Measurements from ENCODE around the gene WDR59. TPM values are rescaled to one million over a fixed set of nuclear protein-coding genes. Genes with fewer than 3 reads are reported as not detected.
A peak's percentile ranks its signal among the peaks of the same experiment; 100 is the strongest.

WDR59 gene
- total RNA-seq, 2 donors from 2014 or later = 12.5 to 18.0 TPM

DNA sequence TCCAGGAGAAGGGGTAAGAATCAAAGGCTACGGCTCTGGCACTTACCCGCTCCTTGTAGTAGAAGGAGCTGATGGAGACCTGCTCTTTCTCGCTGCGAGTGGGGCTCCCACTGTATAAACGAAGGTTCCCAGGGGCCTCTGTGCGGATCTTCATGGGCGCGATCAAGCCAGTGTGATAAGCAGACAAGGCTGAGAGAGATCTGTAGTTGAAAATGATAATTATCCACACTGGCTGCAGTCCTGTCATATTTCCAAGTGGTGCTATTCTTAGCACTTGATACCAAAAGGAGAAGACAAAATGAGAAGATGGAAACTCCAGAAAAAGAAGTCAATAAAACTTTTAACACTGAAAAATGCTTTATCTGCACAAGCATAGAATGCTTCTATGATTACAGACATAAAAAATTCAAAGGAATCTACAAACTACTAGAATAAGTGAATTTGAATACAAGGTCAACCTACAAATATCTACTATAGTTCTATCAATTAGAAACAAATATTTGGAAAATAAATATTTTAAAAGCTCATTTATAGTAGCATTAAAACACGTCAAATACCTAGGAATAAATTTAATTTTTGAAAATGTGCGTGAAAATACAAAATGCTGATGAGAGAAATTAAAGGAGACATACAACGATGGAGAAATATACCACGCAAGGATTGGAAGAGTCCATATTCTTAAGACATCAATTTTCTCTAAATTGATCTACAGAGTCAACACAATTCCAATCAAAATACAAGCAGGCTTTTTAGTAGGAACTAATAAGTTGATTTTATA, 80.8 kb downstream of the WDR59 start:
- no peaks in the 10 kb centered on the region for H3K9me3 ChIP-seq
- peak overlapping the region in 1 of 2 donors; percentile 76 for H3K27ac ChIP-seq
- H3K36me3 ChIP-seq = peaks cover 17% of the 10 kb centered on the region
- TF ChIP-seq, protein P1, sequence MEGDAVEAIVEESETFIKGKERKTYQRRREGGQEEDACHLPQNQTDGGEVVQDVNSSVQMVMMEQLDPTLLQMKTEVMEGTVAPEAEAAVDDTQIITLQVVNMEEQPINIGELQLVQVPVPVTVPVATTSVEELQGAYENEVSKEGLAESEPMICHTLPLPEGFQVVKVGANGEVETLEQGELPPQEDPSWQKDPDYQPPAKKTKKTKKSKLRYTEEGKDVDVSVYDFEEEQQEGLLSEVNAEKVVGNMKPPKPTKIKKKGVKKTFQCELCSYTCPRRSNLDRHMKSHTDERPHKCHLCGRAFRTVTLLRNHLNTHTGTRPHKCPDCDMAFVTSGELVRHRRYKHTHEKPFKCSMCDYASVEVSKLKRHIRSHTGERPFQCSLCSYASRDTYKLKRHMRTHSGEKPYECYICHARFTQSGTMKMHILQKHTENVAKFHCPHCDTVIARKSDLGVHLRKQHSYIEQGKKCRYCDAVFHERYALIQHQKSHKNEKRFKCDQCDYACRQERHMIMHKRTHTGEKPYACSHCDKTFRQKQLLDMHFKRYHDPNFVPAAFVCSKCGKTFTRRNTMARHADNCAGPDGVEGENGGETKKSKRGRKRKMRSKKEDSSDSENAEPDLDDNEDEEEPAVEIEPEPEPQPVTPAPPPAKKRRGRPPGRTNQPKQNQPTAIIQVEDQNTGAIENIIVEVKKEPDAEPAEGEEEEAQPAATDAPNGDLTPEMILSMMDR (IDR thresholded peaks at IDR 0.05) = no peak
- peak overlapping the region in 1 of 2 donors; percentile 23 for H3K4me3 ChIP-seq
- H3K27me3 ChIP-seq = no peaks in the 10 kb centered on the region
- H3K4me1 ChIP-seq = no peaks in the 10 kb centered on the region
- DNase-seq (ENCODE audit: low spot score) = no peak

DNA sequence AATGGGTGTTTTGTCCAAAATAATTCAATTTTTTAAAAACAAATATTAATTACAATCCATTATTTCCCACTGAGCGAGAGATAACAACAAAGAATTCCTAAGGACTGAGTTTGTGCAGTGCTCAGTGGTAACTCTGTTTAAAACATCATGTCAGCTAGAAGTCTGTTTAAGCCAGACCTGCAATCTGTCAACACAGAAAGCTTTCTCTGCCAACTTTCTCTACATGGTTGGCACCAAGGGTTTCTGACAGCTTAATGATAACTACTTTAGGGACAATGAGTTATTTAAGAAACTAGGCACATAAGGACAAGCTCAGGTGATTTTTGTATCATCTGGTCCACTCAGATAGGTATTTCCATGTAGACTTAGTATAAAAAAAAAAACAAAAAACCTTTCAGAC, 81.8 kb downstream of the WDR59 start:
- Histone ChIP-seq H3K9me3 (no peaks in the 10 kb centered on the region), H3K27ac (peak overlapping the region in 1 of 2 donors; percentile 76), H3K27me3 (no peaks in the 10 kb centered on the region), H3K36me3 (peaks cover 14% of the 10 kb centered on the region), H3K4me1 (peaks cover 0 to 6% of the 10 kb centered on the region in 2 donors), H3K4me3 (peak overlapping the region in 1 of 2 donors; percentile 23)
- no peak for DNase-seq (ENCODE audit: low spot score)
- TF ChIP-seq, protein P1 (IDR thresholded peaks at IDR 0.05) = no peak

DNA sequence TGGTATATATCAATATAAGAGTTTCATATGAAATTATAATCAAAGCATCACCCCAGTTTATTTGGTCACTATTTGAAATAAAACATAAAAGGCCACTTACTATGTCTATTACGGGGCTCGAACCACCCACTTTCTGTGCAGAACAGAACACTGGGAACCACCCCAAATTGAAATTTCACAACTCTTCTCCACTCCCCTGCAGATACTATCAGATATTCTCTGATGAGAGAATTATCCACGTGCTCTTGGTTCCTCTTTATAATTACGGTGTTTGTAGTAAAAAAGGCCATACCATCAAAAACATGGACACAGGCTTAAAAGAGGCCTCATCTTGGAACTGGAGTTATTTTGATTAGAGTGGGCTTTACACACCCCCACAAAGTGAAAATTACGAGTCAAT, 82.8 kb downstream of the WDR59 start:
- Histone ChIP-seq H3K27ac (peak overlapping the region in 1 of 2 donors; percentile 76), H3K4me3 (no peak overlapping the region), H3K9me3 (no peaks in the 10 kb centered on the region), H3K4me1 (peaks cover 0 to 6% of the 10 kb centered on the region in 2 donors), H3K27me3 (no peaks in the 10 kb centered on the region), H3K36me3 (peaks cover 5% of the 10 kb centered on the region)
- TF ChIP-seq, protein P1 (IDR thresholded peaks at IDR 0.05) = no peak
- DNase-seq (ENCODE audit: low spot score) = no peak

DNA sequence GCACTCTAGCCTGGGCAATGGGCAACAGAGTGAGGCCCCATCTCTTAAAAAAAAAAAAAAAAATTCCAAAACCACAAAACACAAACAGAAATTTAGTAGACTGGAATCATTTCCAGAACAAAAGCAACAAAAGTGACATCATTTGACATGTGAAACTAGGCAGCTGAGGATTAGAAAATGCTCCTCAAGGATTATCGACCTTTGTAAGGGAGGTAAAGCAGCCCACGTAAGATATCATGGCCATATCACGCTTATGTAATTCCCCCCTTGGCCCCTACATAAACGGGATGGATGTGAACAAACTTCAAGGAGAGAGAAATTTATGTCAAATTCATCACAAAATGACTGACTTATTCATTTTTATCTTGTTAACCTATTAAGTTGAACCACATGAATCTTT, 83.3 kb downstream of the WDR59 start:
- H3K27me3 ChIP-seq = no peaks in the 10 kb centered on the region
- no peaks in the 10 kb centered on the region for H3K9me3 ChIP-seq
- peak overlapping the region in 1 of 2 donors; percentile 76 for H3K27ac ChIP-seq
- TF ChIP-seq, protein P1 (IDR thresholded peaks at IDR 0.05) = no peak
- no peak overlapping the region for H3K4me3 ChIP-seq
- no peak for DNase-seq (ENCODE audit: low spot score)
- H3K36me3 ChIP-seq = no peaks in the 10 kb centered on the region
- peaks cover 0 to 6% of the 10 kb centered on the region in 2 donors for H3K4me1 ChIP-seq

DNA sequence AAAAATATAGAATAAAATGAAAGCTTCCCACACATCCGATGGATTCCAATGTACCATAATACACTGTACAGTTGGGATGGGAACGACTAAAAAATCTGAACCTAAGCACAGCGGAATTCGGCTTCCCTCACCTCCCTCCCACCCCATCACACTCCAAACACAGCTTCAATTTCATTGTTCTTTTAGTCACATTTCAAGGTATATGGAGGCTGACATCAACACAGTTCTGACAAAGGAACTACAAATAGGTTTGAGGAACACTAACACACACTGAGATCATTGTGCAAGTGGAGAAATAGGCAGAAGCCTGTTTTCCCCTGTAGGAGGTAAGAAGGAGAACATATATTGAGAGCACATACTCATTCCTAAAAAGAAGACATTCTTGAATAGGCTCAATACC, 85.1 kb downstream of the WDR59 start:
- no peaks in the 10 kb centered on the region for H3K36me3 ChIP-seq
- DNase-seq (ENCODE audit: low spot score) = no peak
- H3K4me3 ChIP-seq = no peak overlapping the region
- H3K4me1 ChIP-seq = peaks cover 0 to 6% of the 10 kb centered on the region in 2 donors
- TF ChIP-seq, protein P1 (IDR thresholded peaks at IDR 0.05) = no peak
- H3K9me3 ChIP-seq = no peaks in the 10 kb centered on the region
- H3K27ac ChIP-seq = no peak overlapping the region
- no peaks in the 10 kb centered on the region for H3K27me3 ChIP-seq

Measured in right atrium auricular region (tissue), 2 donors.